PFSK-1 (cell line): Measurements from ENCODE around the gene CLCN1.

Experiments used
- POLR2AphosphoS5 ChIP-seq: IDR thresholded peaks from 2 replicates; pipeline ENCODE4 v1.6.1; 2012; ENCODE audit warnings: low read depth, mild to moderate bottlenecking, control low read depth, low read length, moderate library complexity
- REST ChIP-seq, 2 experiments: IDR thresholded peaks; 2 replicates each; pipeline versions ENCODE4 v1.6.1 to v1.8.0; 2011 to 2012; ENCODE audit warnings: low read depth in 2 of 2, low read length in 2 of 2, control low read depth in 1 of 2, inconsistent platforms in 1 of 2, mild to moderate bottlenecking in 1 of 2, moderate library complexity in 1 of 2; ENCODE audit not compliant: insufficient read depth in 1 of 2
- TAF1 ChIP-seq: IDR thresholded peaks from 2 replicates; pipeline ENCODE4 v1.6.1; 2012; ENCODE audit warnings: low read length, control low read depth, borderline replicate concordance; ENCODE audit not compliant: insufficient read depth

GRCh38 chr7:143327903-143328302, 12.0 kb downstream of the CLCN1 start:
- TF ChIP-seq REST (IDR thresholded peaks at IDR 0.05; ENCODE audit: insufficient read depth in 1 of 2, low read depth in 2 of 2, low read length in 2 of 2), result no peak
- TF ChIP-seq POLR2AphosphoS5, result no peak
- TF ChIP-seq TAF1, result no peak
